ENCODE data around the gene ALDH1L2.

DNA sequence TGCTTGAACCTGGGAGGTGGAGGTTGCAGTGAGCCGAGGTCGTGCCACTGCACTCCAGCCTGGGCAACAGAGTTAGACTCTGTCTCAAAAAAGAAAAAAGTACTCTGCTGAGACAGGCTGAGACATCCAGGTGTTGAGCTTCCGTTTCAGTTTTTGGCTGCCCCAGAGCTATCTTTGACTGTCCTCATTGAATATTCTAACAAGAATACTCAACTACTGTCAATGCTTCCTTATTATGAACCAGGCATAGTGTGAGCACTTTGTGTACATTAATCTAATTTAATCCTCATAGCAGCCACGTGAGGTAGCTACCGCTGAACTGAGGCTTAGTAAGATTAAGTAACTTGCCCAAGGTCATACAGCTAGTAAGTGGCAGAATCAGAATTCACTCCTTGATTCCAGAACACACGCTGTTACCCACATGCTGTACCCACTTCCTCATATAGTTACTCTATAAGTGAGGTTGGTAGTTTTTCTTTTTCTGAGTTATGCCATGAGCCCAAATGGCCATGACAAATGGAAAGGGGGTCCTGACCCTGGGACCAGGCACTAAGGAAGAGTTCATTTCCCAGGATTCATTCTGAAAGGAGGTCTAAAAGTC lies 11.3 kb downstream of the ALDH1L2 start:
- TF ChIP-seq, protein P1, sequence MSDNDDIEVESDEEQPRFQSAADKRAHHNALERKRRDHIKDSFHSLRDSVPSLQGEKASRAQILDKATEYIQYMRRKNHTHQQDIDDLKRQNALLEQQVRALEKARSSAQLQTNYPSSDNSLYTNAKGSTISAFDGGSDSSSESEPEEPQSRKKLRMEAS (IDR thresholded peaks at IDR 0.05), result no peak
- TF ChIP-seq YY1 (IDR thresholded peaks at IDR 0.05; ENCODE audit: low read depth), result no peak
- no peak for TF ChIP-seq FOXM1 (IDR thresholded peaks at IDR 0.05; ENCODE audit: borderline replicate concordance, low read depth)
- TF ChIP-seq CEBPB (IDR thresholded peaks at IDR 0.05), result no peak
- TF ChIP-seq TAF1 (IDR thresholded peaks at IDR 0.05; ENCODE audit: low read depth), result no peak
- no peak for TF ChIP-seq EGR1 (IDR thresholded peaks at IDR 0.05)
- TF ChIP-seq, protein P2, sequence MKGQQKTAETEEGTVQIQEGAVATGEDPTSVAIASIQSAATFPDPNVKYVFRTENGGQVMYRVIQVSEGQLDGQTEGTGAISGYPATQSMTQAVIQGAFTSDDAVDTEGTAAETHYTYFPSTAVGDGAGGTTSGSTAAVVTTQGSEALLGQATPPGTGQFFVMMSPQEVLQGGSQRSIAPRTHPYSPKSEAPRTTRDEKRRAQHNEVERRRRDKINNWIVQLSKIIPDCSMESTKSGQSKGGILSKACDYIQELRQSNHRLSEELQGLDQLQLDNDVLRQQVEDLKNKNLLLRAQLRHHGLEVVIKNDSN (IDR thresholded peaks at IDR 0.05), result no peak
- TF ChIP-seq TEAD4 (IDR thresholded peaks at IDR 0.05), result no peak
- TF ChIP-seq NFIC (IDR thresholded peaks at IDR 0.05), result no peak
- TF ChIP-seq RAD21 (IDR thresholded peaks at IDR 0.05; ENCODE audit: low read depth), result no peak
- TF ChIP-seq EP300 (IDR thresholded peaks at IDR 0.05; ENCODE audit: borderline replicate concordance), result no peak
- no peak for TF ChIP-seq TCF12 (IDR thresholded peaks at IDR 0.05; ENCODE audit: low read depth)
- TF ChIP-seq, protein P3, sequence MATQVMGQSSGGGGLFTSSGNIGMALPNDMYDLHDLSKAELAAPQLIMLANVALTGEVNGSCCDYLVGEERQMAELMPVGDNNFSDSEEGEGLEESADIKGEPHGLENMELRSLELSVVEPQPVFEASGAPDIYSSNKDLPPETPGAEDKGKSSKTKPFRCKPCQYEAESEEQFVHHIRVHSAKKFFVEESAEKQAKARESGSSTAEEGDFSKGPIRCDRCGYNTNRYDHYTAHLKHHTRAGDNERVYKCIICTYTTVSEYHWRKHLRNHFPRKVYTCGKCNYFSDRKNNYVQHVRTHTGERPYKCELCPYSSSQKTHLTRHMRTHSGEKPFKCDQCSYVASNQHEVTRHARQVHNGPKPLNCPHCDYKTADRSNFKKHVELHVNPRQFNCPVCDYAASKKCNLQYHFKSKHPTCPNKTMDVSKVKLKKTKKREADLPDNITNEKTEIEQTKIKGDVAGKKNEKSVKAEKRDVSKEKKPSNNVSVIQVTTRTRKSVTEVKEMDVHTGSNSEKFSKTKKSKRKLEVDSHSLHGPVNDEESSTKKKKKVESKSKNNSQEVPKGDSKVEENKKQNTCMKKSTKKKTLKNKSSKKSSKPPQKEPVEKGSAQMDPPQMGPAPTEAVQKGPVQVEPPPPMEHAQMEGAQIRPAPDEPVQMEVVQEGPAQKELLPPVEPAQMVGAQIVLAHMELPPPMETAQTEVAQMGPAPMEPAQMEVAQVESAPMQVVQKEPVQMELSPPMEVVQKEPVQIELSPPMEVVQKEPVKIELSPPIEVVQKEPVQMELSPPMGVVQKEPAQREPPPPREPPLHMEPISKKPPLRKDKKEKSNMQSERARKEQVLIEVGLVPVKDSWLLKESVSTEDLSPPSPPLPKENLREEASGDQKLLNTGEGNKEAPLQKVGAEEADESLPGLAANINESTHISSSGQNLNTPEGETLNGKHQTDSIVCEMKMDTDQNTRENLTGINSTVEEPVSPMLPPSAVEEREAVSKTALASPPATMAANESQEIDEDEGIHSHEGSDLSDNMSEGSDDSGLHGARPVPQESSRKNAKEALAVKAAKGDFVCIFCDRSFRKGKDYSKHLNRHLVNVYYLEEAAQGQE (IDR thresholded peaks at IDR 0.05; ENCODE audit: low read depth), result no peak
